Measurements from ENCODE around the gene FRMD5.
"Not testable (repeated sequence)": the region's sequence is repeated elsewhere in the genome, so short reads cannot be mapped to it uniquely, and the experiment has no call there.

Gene FRMD5

DNA sequence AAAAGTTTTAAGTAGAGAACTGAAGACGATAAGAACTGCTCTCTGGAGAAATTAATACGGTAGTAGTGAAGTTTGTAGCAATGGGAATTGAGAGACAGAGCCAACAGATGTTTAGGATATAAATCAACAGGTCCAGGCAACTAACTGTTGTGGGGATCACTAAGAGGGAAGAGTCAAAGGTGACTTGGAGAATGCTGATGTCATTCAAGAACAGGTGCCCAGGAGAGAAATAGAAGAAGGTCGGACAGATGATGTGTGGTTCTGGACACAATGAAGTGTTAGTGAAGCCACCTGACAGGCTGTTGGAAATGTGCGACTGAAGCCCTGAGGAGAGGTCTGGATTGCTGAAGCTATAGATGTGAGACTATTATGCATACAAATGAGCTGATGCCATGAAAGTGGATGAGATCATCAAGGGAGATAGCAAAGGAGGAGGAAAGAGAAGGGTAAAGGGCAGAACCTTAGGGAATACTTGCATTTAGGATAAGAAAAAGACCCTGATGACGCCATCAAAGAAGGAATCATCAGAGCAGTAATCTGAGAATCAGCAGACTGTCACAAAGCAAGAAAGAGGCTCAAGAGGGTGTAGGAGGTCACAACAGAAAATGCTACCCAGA is 183.7 kb downstream of the FRMD5 start:
- TF ChIP-seq, protein P1, sequence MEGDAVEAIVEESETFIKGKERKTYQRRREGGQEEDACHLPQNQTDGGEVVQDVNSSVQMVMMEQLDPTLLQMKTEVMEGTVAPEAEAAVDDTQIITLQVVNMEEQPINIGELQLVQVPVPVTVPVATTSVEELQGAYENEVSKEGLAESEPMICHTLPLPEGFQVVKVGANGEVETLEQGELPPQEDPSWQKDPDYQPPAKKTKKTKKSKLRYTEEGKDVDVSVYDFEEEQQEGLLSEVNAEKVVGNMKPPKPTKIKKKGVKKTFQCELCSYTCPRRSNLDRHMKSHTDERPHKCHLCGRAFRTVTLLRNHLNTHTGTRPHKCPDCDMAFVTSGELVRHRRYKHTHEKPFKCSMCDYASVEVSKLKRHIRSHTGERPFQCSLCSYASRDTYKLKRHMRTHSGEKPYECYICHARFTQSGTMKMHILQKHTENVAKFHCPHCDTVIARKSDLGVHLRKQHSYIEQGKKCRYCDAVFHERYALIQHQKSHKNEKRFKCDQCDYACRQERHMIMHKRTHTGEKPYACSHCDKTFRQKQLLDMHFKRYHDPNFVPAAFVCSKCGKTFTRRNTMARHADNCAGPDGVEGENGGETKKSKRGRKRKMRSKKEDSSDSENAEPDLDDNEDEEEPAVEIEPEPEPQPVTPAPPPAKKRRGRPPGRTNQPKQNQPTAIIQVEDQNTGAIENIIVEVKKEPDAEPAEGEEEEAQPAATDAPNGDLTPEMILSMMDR (IDR thresholded peaks at IDR 0.05; ENCODE audit: control insufficient read depth, extremely low read depth, insufficient read depth) = no peak
- DNase-seq (ENCODE audit: low read depth) = no peak

DNA sequence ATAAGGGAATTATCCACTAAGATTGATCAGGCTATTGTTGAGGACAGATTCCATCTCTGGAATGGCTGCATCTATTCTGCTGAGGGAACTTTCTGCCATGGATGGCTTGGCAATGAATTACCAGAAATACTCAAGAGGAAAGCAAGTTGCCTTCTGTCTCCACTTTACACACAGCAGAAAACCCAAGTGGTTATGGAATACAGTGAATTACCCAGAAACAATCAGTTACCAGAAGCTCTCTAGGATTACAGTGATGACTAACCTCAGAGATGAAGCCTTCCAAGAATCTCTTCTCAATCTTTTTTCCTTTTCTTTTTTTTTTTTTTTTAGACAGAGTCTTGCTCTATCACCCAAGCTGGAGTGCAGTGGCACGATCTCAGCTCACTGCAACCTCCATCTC is 185.0 kb downstream of the FRMD5 start:
- no peak for DNase-seq (ENCODE audit: low read depth)
- TF ChIP-seq, protein P1 (IDR thresholded peaks at IDR 0.05; ENCODE audit: control insufficient read depth, extremely low read depth, insufficient read depth) = no peak
- no peak overlapping the region for H3K4me3 ChIP-seq (ENCODE audit: low read depth, low read length)

More for the DNA sequence above, 183.7 kb downstream of the FRMD5 start:
- no peak overlapping the region for H3K4me3 ChIP-seq (ENCODE audit: low read depth, low read length)

DNA sequence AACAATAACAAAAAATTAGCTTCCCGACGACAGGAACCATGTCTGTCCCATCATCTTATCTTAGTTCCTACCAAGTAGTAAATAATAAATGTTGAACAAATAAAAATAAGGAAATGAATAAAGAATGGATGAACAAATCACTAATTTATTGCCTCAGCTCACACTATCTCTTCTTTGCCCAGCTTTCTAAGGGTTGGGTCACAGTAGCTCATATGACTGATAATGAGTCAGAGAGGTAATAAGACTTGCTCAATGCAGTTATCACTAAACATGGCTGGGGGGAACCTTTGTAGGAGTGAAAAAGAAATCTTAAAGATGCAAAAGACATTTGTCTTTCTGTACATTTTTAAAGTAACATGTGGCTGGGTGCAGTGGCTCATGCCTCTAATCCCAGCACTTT is 186.0 kb downstream of the FRMD5 start:
- TF ChIP-seq, protein P1 (IDR thresholded peaks at IDR 0.05; ENCODE audit: control insufficient read depth, extremely low read depth, insufficient read depth) = no peak
- DNase-seq (ENCODE audit: low read depth) = no peak
- no peak overlapping the region for H3K4me3 ChIP-seq (ENCODE audit: low read depth, low read length)

DNA sequence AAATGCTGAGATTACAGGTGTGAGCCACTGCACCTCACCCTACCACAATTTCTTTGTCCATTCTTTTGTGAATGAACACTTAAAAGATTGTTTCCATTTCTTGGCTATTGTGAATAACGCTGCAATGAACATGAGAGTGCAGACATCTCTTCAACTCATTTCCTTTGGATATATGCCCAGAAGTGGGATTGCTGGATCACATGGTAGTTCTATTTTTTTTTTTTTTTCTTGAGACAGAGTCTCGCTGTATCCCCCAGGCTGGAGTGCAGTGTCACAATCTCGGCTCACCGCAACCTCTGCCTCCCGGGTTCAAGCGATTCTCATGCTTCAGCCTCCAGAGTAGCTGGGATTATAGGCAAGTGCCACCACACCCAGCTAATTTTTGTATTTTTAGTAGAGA is 194.8 kb downstream of the FRMD5 start:
- not testable (repeated sequence) for H3K4me3 ChIP-seq (ENCODE audit: low read depth, low read length); DNase-seq (ENCODE audit: low read depth)

DNA sequence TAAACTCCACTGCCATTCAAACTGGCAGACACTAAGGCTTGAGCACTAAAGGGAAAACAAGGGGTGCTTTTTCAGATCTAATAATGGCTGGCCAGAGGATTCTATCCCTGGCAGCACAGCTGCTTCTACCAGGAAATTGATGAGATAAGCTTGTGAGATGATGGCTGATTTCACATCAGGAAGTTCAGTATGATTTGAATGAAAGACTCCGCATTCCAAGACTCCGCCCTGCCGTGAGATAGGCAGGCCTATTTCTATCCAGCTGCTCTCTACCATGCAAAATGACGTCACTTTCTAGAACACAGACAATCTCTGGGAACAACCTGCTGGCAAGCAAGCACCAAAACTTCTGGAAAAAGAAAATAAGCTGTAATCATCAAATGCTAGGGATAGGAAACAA is 196.5 kb downstream of the FRMD5 start:
- H3K4me3 ChIP-seq (ENCODE audit: low read depth, low read length) = no peak overlapping the region
- no peak for DNase-seq (ENCODE audit: low read depth)
- TF ChIP-seq, protein P1 (IDR thresholded peaks at IDR 0.05; ENCODE audit: control insufficient read depth, extremely low read depth, insufficient read depth) = no peak

DNA sequence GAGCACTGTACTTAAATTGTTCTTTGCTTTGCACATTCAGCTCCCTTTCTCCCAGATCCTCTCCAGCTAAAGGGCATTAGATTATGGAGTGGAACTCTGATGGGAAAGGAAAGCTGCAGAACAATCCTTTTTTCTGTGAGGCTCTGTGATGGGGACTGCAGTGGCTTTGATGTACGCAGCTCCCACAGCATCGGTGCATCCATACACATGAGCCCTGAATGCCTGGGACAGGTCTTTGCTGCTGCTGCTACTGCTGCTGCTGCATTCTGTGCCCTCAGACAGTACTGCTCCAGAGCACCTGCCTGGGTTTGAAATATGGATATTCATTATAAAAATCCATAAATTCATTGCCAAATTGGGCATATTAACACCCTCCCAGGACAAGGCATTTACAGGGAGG is 203.9 kb downstream of the FRMD5 start:
- no peak for DNase-seq (ENCODE audit: low read depth)
- H3K4me3 ChIP-seq (ENCODE audit: low read depth, low read length) = no peak overlapping the region
- TF ChIP-seq, protein P1 (IDR thresholded peaks at IDR 0.05; ENCODE audit: control insufficient read depth, extremely low read depth, insufficient read depth) = no peak

DNA sequence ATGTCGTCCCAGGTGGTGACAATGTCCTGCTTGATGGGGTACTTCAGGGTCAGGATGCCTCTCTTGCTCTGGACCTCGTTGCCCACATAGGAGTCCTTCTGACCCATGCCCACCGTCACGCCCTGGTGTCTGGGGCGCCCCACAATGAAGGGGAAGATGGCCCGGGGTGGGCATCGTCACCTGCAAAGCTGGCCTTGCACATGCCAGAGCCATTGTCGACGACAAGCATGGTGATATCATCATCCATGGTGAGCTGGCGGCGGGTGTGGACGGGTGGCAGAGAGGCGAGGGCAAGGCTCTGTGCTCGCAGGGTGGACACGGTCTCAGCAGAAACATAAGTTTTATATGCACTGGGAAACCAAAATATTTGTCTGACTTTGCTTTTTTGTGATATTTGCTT is 205.1 kb downstream of the FRMD5 start:
- no peak overlapping the region for H3K4me3 ChIP-seq (ENCODE audit: low read depth, low read length)
- no peak for DNase-seq (ENCODE audit: low read depth)
- TF ChIP-seq, protein P1 (IDR thresholded peaks at IDR 0.05; ENCODE audit: control insufficient read depth, extremely low read depth, insufficient read depth) = no peak
